Loucy (cell line): ENCODE results near the gene CA7.

Source experiments
- H2AFZ ChIP-seq: fragments of 200-600 bp; sonication (generic); 2 replicates; pipeline ENCODE4 v1.6.0; 2016; ENCODE audit warnings: antibody characterized with exemption, mild to moderate bottlenecking, low read length, moderate library complexity
- H3F3A ChIP-seq: fragments of 200-600 bp; 2 replicates; pipeline ENCODE4 v1.6.0; 2016; ENCODE audit warnings: antibody characterized with exemption, low read depth, mild to moderate bottlenecking
- H3K27me3 ChIP-seq: fragments of 200-600 bp; sonication (generic); 2 replicates; pipeline ENCODE4 v1.6.1; 2014; ENCODE audit warnings: low read length, mild to moderate bottlenecking; ENCODE audit not compliant: insufficient read depth, poor library complexity, severe bottlenecking
- H3K36me3 ChIP-seq: fragments of 200-600 bp; sonication (generic); 2 replicates; pipeline ENCODE4 v1.6.1; 2016; ENCODE audit warnings: low read length; ENCODE audit not compliant: insufficient read depth
- H3K4me1 ChIP-seq: fragments of 200-600 bp; sonication (generic); 2 replicates; pipeline ENCODE4 v1.5.1; 2014; ENCODE audit warnings: low read length, mild to moderate bottlenecking; ENCODE audit not compliant: insufficient read depth, poor library complexity, severe bottlenecking
- H3K4me2 ChIP-seq: fragments of 200-600 bp; sonication (generic); 2 replicates; pipeline ENCODE4 v1.6.0; 2014; ENCODE audit warnings: antibody characterized with exemption, low read length, low read depth, mild to moderate bottlenecking; ENCODE audit not compliant: poor library complexity, severe bottlenecking
- H3K4me3 ChIP-seq: fragments of 200-600 bp; sonication (generic); 2 replicates; pipeline ENCODE4 v1.5.1; 2014; ENCODE audit warnings: low read length, mild to moderate bottlenecking, mixed read lengths; ENCODE audit not compliant: poor library complexity, severe bottlenecking
- H3K79me2 ChIP-seq: fragments of 200-600 bp; sonication (generic); 2 replicates; pipeline ENCODE4 v1.6.1; 2014; ENCODE audit warnings: low read length; ENCODE audit not compliant: insufficient read depth
- H3K9ac ChIP-seq: fragments of 200-600 bp; sonication (generic); 2 replicates; pipeline ENCODE4 v1.6.0; 2014; ENCODE audit warnings: mild to moderate bottlenecking, low read depth, low read length, moderate library complexity; ENCODE audit not compliant: poor library complexity, severe bottlenecking
- H3K9me2 ChIP-seq: fragments of 200-600 bp; sonication (generic); replicated peaks from 2 replicates; pipeline ENCODE4 v1.6.1; 2016; ENCODE audit warnings: low read depth, low read length, mixed read lengths
- H3K9me3 ChIP-seq: fragments of 200-600 bp; sonication (generic); 2 replicates; pipeline ENCODE4 v1.6.1; 2014; ENCODE audit warnings: mild to moderate bottlenecking, antibody characterized with exemption, low read length, low read depth; ENCODE audit not compliant: insufficient read depth
- H4K20me1 ChIP-seq: fragments of 200-600 bp; sonication (generic); 2 replicates; pipeline ENCODE4 v1.6.0; 2014; ENCODE audit warnings: antibody characterized with exemption, low read length, mild to moderate bottlenecking; ENCODE audit not compliant: insufficient read depth, poor library complexity, severe bottlenecking
- EZH2phosphoT487 ChIP-seq: fragments of 200-600 bp; IDR thresholded peaks from 2 replicates; pipeline ENCODE4 v1.6.1; 2018; ENCODE audit warnings: antibody characterized with exemption, mild to moderate bottlenecking, moderate library complexity, borderline replicate concordance
- TF ChIP-seq, protein P1 (sequence below): fragments of 200-600 bp; sonication (generic); conservative IDR thresholded peaks from 2 replicates; pipeline ENCODE4 v1.5.1; 2014; ENCODE audit warnings: mild to moderate bottlenecking, antibody characterized with exemption, low read length

CA7 gene

DNA sequence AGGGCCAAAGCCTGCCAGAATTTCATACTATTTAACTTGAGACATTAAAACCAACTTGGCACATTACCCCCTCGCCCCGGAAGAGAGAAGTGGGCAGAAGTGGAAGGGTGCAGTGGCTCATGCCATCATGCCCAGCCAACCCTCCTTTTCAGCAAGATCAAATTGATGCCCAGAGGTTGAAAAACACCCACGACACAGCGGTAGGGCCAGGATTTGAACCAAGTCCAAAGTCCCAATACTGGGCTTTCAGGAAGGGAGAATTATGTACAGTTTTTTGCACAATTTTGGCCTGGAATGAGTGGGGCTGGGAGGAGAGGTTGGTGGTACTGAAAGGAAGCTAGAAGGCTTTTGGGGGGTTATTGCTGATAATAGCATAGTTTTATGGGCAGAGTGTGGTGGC is 47.1 kb downstream of the CA7 start:
- Histone ChIP-seq H3K36me3 (peaks cover 2% of the 10 kb centered on the region; the same call in 1 of the 2 replicates), H3K9ac (no peak overlapping the region), H4K20me1 (peaks cover under 1% of the 10 kb centered on the region), H3K4me1 (peaks cover 15% of the 10 kb centered on the region), H3K9me2 (no peaks in the 10 kb centered on the region), H3K9me3 (no peaks in the 10 kb centered on the region), H3K27me3 (no peaks in the 10 kb centered on the region), H3K79me2 (peaks cover 18% of the 10 kb centered on the region), H3K4me3 (no peak overlapping the region), H3K4me2 (no peak overlapping the region), H2AFZ (no peak overlapping the region), H3F3A (no peaks in the 10 kb centered on the region)
- no peak for TF ChIP-seq EZH2phosphoT487
- TF ChIP-seq, protein P1, sequence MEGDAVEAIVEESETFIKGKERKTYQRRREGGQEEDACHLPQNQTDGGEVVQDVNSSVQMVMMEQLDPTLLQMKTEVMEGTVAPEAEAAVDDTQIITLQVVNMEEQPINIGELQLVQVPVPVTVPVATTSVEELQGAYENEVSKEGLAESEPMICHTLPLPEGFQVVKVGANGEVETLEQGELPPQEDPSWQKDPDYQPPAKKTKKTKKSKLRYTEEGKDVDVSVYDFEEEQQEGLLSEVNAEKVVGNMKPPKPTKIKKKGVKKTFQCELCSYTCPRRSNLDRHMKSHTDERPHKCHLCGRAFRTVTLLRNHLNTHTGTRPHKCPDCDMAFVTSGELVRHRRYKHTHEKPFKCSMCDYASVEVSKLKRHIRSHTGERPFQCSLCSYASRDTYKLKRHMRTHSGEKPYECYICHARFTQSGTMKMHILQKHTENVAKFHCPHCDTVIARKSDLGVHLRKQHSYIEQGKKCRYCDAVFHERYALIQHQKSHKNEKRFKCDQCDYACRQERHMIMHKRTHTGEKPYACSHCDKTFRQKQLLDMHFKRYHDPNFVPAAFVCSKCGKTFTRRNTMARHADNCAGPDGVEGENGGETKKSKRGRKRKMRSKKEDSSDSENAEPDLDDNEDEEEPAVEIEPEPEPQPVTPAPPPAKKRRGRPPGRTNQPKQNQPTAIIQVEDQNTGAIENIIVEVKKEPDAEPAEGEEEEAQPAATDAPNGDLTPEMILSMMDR = no peak

DNA sequence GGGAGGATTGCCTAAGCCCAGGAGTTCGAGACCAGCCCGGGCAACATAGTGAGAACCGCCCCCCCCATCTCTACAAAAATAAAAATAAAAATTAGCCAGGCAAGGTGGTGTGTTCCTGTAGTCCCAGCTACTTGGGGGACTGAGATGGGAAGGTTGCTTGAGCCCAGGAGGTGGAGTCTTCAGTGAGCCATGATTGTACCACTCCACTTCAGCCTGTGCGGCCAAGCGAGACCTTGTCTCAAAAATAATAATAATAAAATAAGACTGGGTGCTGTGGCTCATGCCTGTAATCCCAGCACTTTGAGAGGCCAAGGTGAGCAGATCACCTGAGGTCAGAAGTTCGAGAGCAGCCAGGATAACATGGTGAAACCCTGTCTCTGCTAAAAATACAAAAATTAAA is 47.6 kb downstream of the CA7 start:
- TF ChIP-seq, protein P1 = no peak
- no peak for TF ChIP-seq EZH2phosphoT487

DNA sequence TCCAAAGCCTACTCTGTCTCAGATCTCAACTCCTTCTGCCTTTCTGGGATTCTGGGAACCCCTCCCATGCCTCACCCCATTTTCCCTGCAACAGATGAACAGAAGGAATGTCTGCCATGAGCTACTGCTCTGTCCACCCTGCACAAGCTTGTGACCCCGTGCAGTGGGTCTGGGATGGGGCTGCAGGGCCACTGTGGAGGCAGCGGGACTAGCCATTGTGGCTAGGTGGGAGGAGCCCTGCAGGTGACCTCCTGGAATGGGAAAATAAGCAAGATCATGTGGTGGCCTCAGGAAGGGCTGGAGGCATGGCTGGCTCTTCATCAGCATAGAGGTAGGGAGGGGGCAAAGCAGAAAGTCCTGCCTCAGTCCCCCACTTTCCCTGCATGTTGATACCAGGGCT is 49.8 kb downstream of the CA7 start:
- TF ChIP-seq, protein P1 = no peak
- TF ChIP-seq EZH2phosphoT487 = no peak
- Histone ChIP-seq H3K4me2 (no peak overlapping the region), H3K27me3 (no peaks in the 10 kb centered on the region)

More for the DNA sequence above, 47.6 kb downstream of the CA7 start:
- no peaks in the 10 kb centered on the region for H3K9me3 ChIP-seq
- H3K9ac ChIP-seq = no peak overlapping the region
- no peaks in the 10 kb centered on the region for H3F3A ChIP-seq
- no peaks in the 10 kb centered on the region for H3K27me3 ChIP-seq
- H3K79me2 ChIP-seq = peaks cover 14% of the 10 kb centered on the region
- H3K9me2 ChIP-seq = no peaks in the 10 kb centered on the region
- H3K4me1 ChIP-seq = peaks cover 11% of the 10 kb centered on the region
- H3K36me3 ChIP-seq = no peaks in the 10 kb centered on the region
- H3K4me2 ChIP-seq = no peak overlapping the region
- H3K4me3 ChIP-seq = no peak overlapping the region
- H4K20me1 ChIP-seq = no peaks in the 10 kb centered on the region
- H2AFZ ChIP-seq = no peak overlapping the region

More for the DNA sequence above, 49.8 kb downstream of the CA7 start:
- Histone ChIP-seq H3K4me3 (no peak overlapping the region), H3K79me2 (no peaks in the 10 kb centered on the region), H3K9me2 (no peaks in the 10 kb centered on the region), H3K9ac (no peak overlapping the region), H3K4me1 (peaks cover 4% of the 10 kb centered on the region), H2AFZ (no peak overlapping the region), H3K36me3 (no peaks in the 10 kb centered on the region), H3F3A (no peaks in the 10 kb centered on the region), H4K20me1 (no peaks in the 10 kb centered on the region), H3K9me3 (no peaks in the 10 kb centered on the region)
